Activated T-cell treated with anti-CD3 and anti-CD28 coated beads for 1 hour (primary cell): ENCODE results near the gene GABRR2.

Experiments used
- DNase-seq: peaks from one replicate; pipeline ENCODE4 v3.0.0-alpha.2; 2020; ENCODE audit warnings: low read depth

GABRR2 gene

GRCh38 chr6:89208551-89208950 lies 106.5 kb downstream of the GABRR2 start:
- DNase-seq = no peak
